AG04450 (cell line): ENCODE data around the gene IGSF9B. TPM values are rescaled to one million over a fixed set of nuclear protein-coding genes. Genes with fewer than 3 reads are reported as not detected.

Experiments
- CTCF ChIA-PET: fragments of 300-600, 350-600 bp; formaldehyde crosslinking; extraction: SDS; loops from one replicate; lab custom pipeline; 2022; ENCODE audit warnings: antibody characterized with exemption, inconsistent platforms; lab: Charles Lee
- POLR2A ChIA-PET: fragments of 350-600 bp; formaldehyde crosslinking; extraction: SDS; loops from one replicate; lab custom pipeline; 2021; ENCODE audit warnings: antibody characterized with exemption, inconsistent platforms; lab: Yijun Ruan, JAX
- DNase-seq: peaks from one replicate; pipeline ENCODE4 v3.0.0-alpha.2; 2011; ENCODE audit warnings: low read depth, low spot score
- H3K27ac ChIP-seq: one replicate; pipeline ENCODE4 v1.5.1; 2012; ENCODE audit warnings: low read depth, low read length, control low read depth
- H3K27me3 ChIP-seq: one replicate; pipeline ENCODE4 v1.6.0; 2012; ENCODE audit warnings: low read length; ENCODE audit not compliant: control insufficient read depth, insufficient read depth
- H3K4me3 ChIP-seq: 2 replicates; pipeline ENCODE4 v1.5.1; 2011; ENCODE audit warnings: mild to moderate bottlenecking, low read depth, low read length, control low read depth
- H3K9me3 ChIP-seq: 2 replicates; pipeline ENCODE4 v1.5.1; 2012; ENCODE audit warnings: low read length; ENCODE audit not compliant: control insufficient read depth, insufficient read depth
- polyA plus RNA-seq: library from polyadenylated mRNA; depleted of rRNA; stranded (reverse); fragments of >200 nt; gene quantifications from 2 replicates; pipeline ENCODE4 v1.2.3, GENCODE V29; 2011
- TF ChIP-seq, protein P1 (sequence below): IDR thresholded peaks from 2 replicates; pipeline ENCODE4 v1.5.1; 2011; ENCODE audit warnings: low read depth, low read length, control low read depth, inconsistent platforms

IGSF9B gene
- polyA plus RNA-seq, 1 experiment, result not detected

DNA sequence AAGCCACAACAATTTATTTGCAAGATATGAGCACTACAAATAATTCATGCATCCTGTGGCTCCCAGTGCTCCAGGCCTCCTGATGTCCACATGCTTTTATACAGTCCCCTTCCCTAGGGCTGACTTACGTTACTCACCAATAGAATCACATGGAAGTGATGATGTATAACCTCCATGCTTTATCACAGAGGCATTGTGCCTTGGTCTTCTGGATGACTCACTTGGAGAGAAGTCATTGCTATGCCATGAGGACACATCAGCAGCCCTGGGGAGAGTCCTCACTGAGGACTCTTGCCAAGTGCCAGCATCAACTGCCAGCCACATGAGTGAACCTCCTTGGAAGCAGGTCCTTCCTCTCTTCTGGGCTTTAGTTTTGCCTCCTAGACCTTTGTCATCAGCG lies 22.0 kb upstream of the IGSF9B start:
- Histone ChIP-seq H3K27ac (no peak overlapping the region), H3K27me3 (no peaks in the 10 kb centered on the region), H3K9me3 (no peaks in the 10 kb centered on the region), H3K4me3 (no peak overlapping the region)
- TF ChIP-seq, protein P1, sequence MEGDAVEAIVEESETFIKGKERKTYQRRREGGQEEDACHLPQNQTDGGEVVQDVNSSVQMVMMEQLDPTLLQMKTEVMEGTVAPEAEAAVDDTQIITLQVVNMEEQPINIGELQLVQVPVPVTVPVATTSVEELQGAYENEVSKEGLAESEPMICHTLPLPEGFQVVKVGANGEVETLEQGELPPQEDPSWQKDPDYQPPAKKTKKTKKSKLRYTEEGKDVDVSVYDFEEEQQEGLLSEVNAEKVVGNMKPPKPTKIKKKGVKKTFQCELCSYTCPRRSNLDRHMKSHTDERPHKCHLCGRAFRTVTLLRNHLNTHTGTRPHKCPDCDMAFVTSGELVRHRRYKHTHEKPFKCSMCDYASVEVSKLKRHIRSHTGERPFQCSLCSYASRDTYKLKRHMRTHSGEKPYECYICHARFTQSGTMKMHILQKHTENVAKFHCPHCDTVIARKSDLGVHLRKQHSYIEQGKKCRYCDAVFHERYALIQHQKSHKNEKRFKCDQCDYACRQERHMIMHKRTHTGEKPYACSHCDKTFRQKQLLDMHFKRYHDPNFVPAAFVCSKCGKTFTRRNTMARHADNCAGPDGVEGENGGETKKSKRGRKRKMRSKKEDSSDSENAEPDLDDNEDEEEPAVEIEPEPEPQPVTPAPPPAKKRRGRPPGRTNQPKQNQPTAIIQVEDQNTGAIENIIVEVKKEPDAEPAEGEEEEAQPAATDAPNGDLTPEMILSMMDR, result no peak
- CTCF ChIA-PET, result no interaction called here
- POLR2A ChIA-PET, result no interaction called here
- DNase-seq, result no peak

- no peak overlapping the region for H3K27ac ChIP-seq
- ChIA-PET POLR2A (no interaction called here), CTCF (no interaction called here)
- H3K4me3 ChIP-seq, result no peak overlapping the region
- H3K27me3 ChIP-seq, result no peaks in the 10 kb centered on the region
- DNase-seq, result no peak
- H3K9me3 ChIP-seq, result no peaks in the 10 kb centered on the region
- TF ChIP-seq, protein P1, result no peak
Measured at GRCh38 chr11:133977067-133977677, 20.4 kb upstream of the IGSF9B start.

GRCh38 chr11:133975488-133975849 lies 18.7 kb upstream of the IGSF9B start:
- TF ChIP-seq, protein P1, result no peak
- no peak for DNase-seq
- ChIA-PET POLR2A (no interaction called here), CTCF (no interaction called here)
- Histone ChIP-seq H3K9me3 (no peaks in the 10 kb centered on the region), H3K27me3 (no peaks in the 10 kb centered on the region), H3K4me3 (no peak overlapping the region), H3K27ac (no peak overlapping the region)

GRCh38 chr11:133974836-133975487 lies 18.2 kb upstream of the IGSF9B start:
- H3K27me3 ChIP-seq, result no peaks in the 10 kb centered on the region
- H3K4me3 ChIP-seq, result no peak overlapping the region
- no peak for DNase-seq
- TF ChIP-seq, protein P1, result no peak
- no peaks in the 10 kb centered on the region for H3K9me3 ChIP-seq
- ChIA-PET CTCF (no interaction called here), POLR2A (no interaction called here)
- H3K27ac ChIP-seq, result no peak overlapping the region

- POLR2A ChIA-PET, result no interaction called here
- no peak overlapping the region for H3K4me3 ChIP-seq
- H3K27me3 ChIP-seq, result no peaks in the 10 kb centered on the region
- TF ChIP-seq, protein P1, result no peak
- no peaks in the 10 kb centered on the region; the same call in 1 of the 2 replicates for H3K9me3 ChIP-seq
- CTCF ChIA-PET, result interaction anchor here (1.4 kb wide), 1 partner anchor 44 kb away, joined by 3 read pairs; no protein-coding TSS in a partner anchor
- no peak for DNase-seq
- H3K27ac ChIP-seq, result no peak overlapping the region
Measured at GRCh38 chr11:133971881-133972280, 15.1 kb upstream of the IGSF9B start.
